ENCODE measurements around the gene SFXN5. TPM values are rescaled to one million over a fixed set of nuclear protein-coding genes. Genes with fewer than 3 reads are reported as not detected.

Gene SFXN5
- total and polyA plus RNA-seq, 2 donors (not counting 3 experiments of a cell fraction or from before 2014, with no cell fraction given) = 18.7 to 28.6 TPM

DNA sequence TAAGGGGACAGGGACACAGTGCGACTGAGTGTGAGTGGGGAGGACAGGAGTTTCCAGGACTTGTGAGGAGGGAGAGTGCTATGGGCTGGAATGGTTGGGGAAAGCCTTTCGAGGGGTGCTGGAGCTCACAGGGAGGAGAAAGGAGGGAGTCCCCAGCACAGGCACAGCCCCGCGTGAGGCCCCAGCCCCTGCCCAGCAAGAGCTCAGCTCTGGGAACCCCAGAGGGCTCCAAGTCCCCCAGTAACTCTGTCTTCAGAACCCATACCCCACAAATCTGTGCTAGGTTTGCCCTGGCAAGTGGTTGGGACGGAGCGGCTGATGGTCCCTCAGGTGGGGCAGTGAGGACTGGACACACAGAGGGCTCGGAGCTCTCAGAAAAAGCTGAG is 75.4 kb downstream of the SFXN5 start:
- H3K4me2 ChIP-seq (ENCODE audit: insufficient read depth, low read length) = no peak overlapping the region
- no peaks in the 10 kb centered on the region for H3K27me3 ChIP-seq (ENCODE audit: control insufficient read depth in 2 of 2, insufficient read depth in 2 of 2, low read length in 2 of 2)
- no peak overlapping the region for H3K9ac ChIP-seq (replicated peaks; ENCODE audit: extremely low read depth, insufficient read depth, low read length)
- no peaks in the 10 kb centered on the region for H3K9me1 ChIP-seq (replicated peaks; ENCODE audit: control insufficient read depth, extremely low read depth, insufficient read depth, low read length)
- POLR2A ChIA-PET = interaction anchor here (1.0 kb wide), 1 partner anchor 13 kb away, joined by 3 read pairs; no protein-coding TSS in a partner anchor
- no peak overlapping the region for H2AFZ ChIP-seq (ENCODE audit: low read depth, low read length)
- H4K20me1 ChIP-seq (replicated peaks; ENCODE audit: control insufficient read depth, extremely low read depth, insufficient read depth, low read length) = no peaks in the 10 kb centered on the region
- intact Hi-C loops (cut with micrococcal nuclease) = no loop called here
- FAIRE-seq = no peak
- no TSS peak for BruUV-seq (replicated peaks)
- H3K79me2 ChIP-seq (ENCODE audit: control insufficient read depth, insufficient read depth, low read length) = no peaks in the 10 kb centered on the region
- peaks cover 0 to 2% of the 10 kb centered on the region in 2 experiments for H3K36me3 ChIP-seq (ENCODE audit: control insufficient read depth in 2 of 2, extremely low read depth in 1 of 2, insufficient read depth in 2 of 2, low read length in 2 of 2)
- H3K27ac ChIP-seq (ENCODE audit: insufficient read depth, low read depth, low read length) = no peak overlapping the region
- H3K4me3 ChIP-seq (replicated peaks in 1 of 3; ENCODE audit: insufficient read depth in 1 of 3, low read depth in 1 of 3, low read length in 3 of 3) = no peak overlapping the region
- CTCF ChIA-PET = interaction anchor here (0.8 to 1.5 kb wide), 6 partner anchors 9 to 181 kb away, joined by 3 to 8 read pairs (median 3); no protein-coding TSS in a partner anchor
- peaks cover 6% of the 10 kb centered on the region for H3K4me1 ChIP-seq (ENCODE audit: control insufficient read depth, extremely low read depth, insufficient read depth, low read length)
- no peaks in the 10 kb centered on the region for H3K9me3 ChIP-seq (replicated peaks; ENCODE audit: control insufficient read depth, insufficient read depth, low read length)
- TF ChIP-seq, protein P1, sequence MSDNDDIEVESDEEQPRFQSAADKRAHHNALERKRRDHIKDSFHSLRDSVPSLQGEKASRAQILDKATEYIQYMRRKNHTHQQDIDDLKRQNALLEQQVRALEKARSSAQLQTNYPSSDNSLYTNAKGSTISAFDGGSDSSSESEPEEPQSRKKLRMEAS (IDR thresholded peaks at IDR 0.05; ENCODE audit: insufficient read depth, insufficient read length) = no peak
- no peak for TF ChIP-seq JUN (IDR thresholded peaks at IDR 0.05; ENCODE audit: borderline replicate concordance, insufficient read depth, insufficient read length, low read depth)
- TF ChIP-seq POLR2A (IDR thresholded peaks at IDR 0.05; ENCODE audit: low read depth, low read length) = no peak
- TF ChIP-seq GATA2 (IDR thresholded peaks at IDR 0.05; ENCODE audit: insufficient read depth, insufficient read length, low read depth, low read length) = no peak
- no peak for TF ChIP-seq EZH2 (IDR thresholded peaks at IDR 0.05; ENCODE audit: borderline replicate concordance, low read depth, low read length, severe bottlenecking)
- no peak for TF ChIP-seq POLR2AphosphoS5 (IDR thresholded peaks at IDR 0.05; ENCODE audit: insufficient read depth, low read depth, low read length)
- TF ChIP-seq, protein P2, sequence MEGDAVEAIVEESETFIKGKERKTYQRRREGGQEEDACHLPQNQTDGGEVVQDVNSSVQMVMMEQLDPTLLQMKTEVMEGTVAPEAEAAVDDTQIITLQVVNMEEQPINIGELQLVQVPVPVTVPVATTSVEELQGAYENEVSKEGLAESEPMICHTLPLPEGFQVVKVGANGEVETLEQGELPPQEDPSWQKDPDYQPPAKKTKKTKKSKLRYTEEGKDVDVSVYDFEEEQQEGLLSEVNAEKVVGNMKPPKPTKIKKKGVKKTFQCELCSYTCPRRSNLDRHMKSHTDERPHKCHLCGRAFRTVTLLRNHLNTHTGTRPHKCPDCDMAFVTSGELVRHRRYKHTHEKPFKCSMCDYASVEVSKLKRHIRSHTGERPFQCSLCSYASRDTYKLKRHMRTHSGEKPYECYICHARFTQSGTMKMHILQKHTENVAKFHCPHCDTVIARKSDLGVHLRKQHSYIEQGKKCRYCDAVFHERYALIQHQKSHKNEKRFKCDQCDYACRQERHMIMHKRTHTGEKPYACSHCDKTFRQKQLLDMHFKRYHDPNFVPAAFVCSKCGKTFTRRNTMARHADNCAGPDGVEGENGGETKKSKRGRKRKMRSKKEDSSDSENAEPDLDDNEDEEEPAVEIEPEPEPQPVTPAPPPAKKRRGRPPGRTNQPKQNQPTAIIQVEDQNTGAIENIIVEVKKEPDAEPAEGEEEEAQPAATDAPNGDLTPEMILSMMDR (IDR thresholded peaks at IDR 0.05; ENCODE audit: extremely low read depth in 1 of 2, insufficient read depth in 1 of 2, low read depth in 1 of 2, low read length in 2 of 2) = no peak
- TF ChIP-seq MYC (IDR thresholded peaks at IDR 0.05; ENCODE audit: low read depth, low read length) = no peak
- no peak for TF ChIP-seq FOS (IDR thresholded peaks at IDR 0.05; ENCODE audit: borderline replicate concordance, insufficient read depth, low read length)
- dilution Hi-C loops (cut with MboI; ENCODE audit: extremely low pct_ligation_motif_present, low sequenced_read_pairs) = no loop called here
- DNase-seq (ENCODE audit: low read depth, low spot score) = no peak
